HuH-7 (cell line): Measurements from ENCODE around the gene THAP12.
A peak's percentile ranks its signal among the peaks of the same experiment; 100 is the strongest.
"Not testable (repeated sequence)": the region's sequence is repeated elsewhere in the genome, so short reads cannot be mapped to it uniquely, and the experiment has no call there.

ENCODE experiments used
- DNase-seq: peaks from one replicate; pipeline ENCODE4 v3.0.0; 2011; ENCODE audit warnings: low spot score

THAP12 gene

GRCh38 chr11:76323804-76324203 is 57.1 kb downstream of the THAP12 start:
- DNase-seq: no peak

DNA sequence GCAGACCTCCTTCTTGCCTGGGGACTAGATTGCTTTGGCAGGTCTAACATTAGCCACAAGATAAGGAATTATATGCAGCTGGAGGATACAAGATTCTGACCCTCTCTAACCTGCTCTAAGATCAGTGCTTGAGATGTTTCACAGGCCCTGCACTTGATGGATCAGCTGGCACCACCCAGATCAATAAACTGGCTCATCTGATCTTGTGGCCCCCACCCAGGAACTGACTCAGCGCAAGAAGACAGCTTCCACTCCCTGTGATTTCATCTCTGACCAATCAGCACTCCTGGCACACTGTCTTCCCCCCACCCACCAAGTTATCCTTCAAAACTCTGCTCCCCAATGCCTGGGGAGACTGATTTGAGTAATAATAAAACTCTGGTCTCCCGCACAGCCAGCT is 57.6 kb downstream of the THAP12 start:
- DNase-seq: not testable (repeated sequence)

GRCh38 chr11:76322942-76323341 is 58.0 kb downstream of the THAP12 start:
- no peak for DNase-seq

GRCh38 chr11:76322540-76322939 is 58.4 kb downstream of the THAP12 start:
- no peak for DNase-seq

GRCh38 chr11:76321820-76322524 is 59.0 kb downstream of the THAP12 start:
- DNase-seq: no peak

GRCh38 chr11:76321340-76321739 is 59.6 kb downstream of the THAP12 start:
- no peak for DNase-seq

- no peak for DNase-seq
Observed at GRCh38 chr11:76320929-76321328, 60.0 kb downstream of the THAP12 start.

DNA sequence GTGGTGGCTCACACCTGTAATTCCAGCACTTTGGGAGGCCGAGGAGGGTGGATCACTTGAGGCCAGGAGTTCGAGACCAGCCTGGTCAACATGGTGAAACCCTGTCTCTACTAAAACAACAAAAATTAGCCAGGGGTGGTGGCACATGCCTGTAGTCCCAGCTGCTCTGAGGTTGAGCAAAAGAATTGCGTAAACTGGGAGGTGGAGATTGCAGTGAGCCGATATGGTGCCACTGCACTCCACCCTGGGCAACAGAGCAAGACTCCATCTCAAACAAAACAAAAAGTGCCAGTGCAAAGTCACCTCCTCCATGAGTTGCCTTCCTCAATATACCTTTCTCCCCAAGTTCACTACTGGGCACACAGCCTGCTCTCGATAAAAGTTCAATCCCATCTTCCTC is 61.1 kb downstream of the THAP12 start:
- not testable (repeated sequence) for DNase-seq

GRCh38 chr11:76318744-76319384 is 62.1 kb downstream of the THAP12 start:
- DNase-seq: peak; percentile 87

- DNase-seq: no peak
Observed at GRCh38 chr11:76317296-76317695, 63.6 kb downstream of the THAP12 start.

- no peak for DNase-seq
Observed at GRCh38 chr11:76316726-76317125, 64.2 kb downstream of the THAP12 start.

DNA sequence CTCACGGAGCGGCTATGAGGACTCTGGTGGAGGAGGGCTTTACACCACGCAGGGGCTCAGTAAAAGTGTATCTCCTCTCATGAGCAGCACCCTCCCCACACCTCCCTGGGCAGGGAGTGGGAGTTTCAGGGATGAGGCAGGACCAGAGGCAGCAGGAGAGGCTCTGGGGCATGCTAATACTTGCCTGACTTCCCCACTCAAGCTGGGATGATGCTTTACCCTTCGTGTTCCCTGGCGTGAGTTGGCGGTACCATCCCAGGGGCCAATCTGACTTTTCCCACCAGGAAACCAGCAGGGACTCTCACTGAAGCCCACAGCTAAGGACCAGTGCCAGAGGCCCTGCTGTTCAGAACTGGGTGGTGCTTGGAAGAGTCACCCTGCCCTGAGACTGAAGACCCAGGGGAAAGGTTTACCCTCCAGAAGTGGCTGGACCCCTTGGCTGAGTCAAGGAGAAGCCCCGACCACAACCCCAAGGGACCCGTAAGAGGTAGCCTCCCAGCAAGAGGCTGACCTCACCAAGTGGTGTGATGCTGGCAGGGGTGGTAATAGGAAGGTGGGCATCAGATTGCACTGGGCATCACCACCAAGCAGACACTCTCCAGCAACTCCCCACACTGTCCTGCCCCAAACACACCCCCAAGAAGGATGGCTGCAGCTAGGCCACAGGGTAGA is 65.6 kb downstream of the THAP12 start:
- no peak for DNase-seq

- DNase-seq: no peak
Observed at GRCh38 chr11:76314741-76315090, 66.2 kb downstream of the THAP12 start.

- no peak for DNase-seq
Observed at GRCh38 chr11:76313913-76314740, 66.8 kb downstream of the THAP12 start.

DNA sequence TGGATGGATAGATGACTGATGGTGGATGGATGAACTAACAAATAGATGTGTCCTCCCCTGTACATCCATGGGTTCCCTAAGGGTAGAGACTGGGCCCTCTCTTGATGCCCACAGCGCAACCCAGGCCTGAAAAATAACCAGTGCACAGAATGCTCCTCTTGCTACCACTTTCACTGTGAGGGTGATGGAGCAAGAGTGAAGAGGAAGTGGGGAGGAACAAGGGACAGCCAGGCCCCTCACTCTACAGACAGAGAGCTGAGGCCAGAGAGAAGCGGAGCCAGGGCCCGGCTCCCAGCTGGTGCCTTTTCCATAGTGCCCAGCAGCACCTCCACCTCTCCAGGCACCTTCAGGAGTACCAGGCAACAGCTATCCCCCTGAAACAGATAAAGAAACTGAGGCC is 67.7 kb downstream of the THAP12 start:
- DNase-seq: no peak

DNA sequence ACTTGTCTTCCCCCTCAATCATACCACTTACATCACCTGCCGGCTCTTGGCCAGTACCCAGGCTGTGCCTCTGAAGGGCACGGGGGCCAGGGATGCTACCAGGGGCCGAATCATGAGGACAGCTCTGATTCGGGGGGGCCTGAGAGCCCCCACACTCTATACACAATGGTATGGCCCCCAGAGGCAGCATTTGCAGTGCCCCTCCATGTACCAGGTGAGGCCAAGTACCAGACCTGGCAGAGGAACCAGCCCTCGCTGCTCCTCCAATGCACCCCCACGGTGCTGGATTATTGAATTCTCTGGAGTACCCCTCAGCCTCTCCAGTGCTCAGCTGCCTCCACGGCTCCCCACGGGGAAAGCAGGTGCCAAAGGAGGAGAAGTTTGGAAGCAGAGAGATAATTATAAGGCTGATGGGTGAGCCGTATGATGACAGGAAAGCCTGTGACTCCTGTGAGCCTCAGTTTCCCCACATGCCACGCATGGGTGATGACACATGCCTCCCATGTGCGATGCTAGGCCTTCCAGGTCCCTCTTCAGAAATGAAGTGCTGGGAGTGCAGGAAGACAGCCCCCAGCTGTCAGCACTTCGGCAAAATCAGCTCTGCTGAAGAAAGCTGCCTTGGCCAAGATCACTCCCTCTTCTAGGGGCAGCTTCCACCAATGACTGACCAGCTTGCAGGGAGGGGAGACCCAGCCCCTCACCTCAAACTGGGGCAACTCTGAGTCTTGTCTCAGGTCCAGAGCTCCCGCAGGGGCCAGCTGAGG is 69.9 kb downstream of the THAP12 start:
- no peak for DNase-seq

- no peak for DNase-seq
Observed at GRCh38 chr11:76307978-76308747, 72.8 kb downstream of the THAP12 start.

DNA sequence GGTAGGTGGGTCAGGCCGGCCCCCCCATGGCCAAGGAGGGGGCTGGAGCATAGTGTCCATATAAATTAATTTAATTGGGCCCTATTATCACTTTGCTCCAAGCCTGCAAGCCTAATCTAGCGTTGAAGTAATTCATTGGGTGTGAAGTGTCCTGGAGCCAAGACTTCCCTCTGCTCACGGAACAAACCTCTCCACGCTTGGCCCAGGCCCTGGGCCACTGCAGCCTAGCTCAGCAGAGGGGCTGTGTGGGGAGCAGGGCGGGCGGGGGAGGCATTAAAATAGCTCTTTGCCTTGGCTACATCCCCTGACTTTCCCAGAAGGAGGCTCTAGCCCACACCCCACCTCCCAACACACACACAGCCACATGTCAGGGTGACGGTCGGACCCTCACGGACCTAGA is 73.5 kb downstream of the THAP12 start:
- no peak for DNase-seq

DNA sequence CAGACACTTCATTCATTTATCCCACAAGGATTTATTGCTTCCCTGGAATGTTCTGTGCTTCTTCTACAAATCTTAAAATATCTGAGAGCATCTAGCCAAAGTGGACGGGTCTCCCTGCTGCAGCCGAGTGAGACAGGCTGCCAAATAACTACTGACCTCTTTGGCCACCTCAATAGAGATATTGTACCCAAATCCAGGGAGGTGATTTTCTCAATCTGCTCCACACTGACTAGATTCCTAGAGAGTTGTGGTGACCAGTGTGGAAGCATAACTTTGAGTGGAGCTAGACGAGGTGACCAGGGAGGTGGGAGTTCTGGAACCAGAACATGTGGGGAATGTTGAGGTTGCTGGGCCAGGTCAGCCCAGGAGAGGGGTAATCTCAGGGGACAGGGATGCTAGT is 77.5 kb downstream of the THAP12 start:
- DNase-seq: no peak

DNA sequence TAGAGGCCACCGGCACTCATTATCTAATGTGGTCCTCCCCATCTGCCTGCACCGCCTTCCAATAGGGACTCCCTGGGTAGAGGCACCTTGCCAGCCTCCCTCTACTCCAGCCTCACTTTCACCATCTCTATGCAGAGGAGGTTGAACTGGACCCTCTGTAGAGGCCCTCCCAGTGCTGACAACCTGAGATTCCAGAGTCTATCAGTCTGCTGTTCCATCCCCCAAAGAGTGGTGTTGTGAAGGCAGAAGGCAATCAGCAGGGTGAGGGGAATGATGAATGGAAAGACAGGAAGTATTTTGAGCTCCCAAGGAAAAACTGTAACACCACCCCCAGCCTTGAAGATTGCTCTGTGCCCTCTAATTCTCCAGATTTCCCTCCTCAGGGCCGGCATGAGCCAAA is 77.9 kb downstream of the THAP12 start:
- DNase-seq: no peak
